Erythroblast (primary cell): Measurements from ENCODE around the gene UPK3A.
A peak's percentile ranks its signal among the peaks of the same experiment; 100 is the strongest.
"Not testable (repeated sequence)": the region's sequence is repeated elsewhere in the genome, so short reads cannot be mapped to it uniquely, and the experiment has no call there.

Experiments used
- DNase-seq, 2 experiments: peaks; one replicate each; lab custom pipeline; 2025; lab: John Stamatoyannopoulos, UW
- GATA1 ChIP-seq: IDR thresholded peaks from 2 replicates; pipeline ENCODE4 v1.6.1; 2011; ENCODE audit warnings: low read depth, mild to moderate bottlenecking, control low read depth, low read length, moderate library complexity
- POLR2A ChIP-seq: IDR thresholded peaks from 2 replicates; pipeline ENCODE4 v1.6.1; 2011; ENCODE audit warnings: mild to moderate bottlenecking, low read length

Gene UPK3A

DNA sequence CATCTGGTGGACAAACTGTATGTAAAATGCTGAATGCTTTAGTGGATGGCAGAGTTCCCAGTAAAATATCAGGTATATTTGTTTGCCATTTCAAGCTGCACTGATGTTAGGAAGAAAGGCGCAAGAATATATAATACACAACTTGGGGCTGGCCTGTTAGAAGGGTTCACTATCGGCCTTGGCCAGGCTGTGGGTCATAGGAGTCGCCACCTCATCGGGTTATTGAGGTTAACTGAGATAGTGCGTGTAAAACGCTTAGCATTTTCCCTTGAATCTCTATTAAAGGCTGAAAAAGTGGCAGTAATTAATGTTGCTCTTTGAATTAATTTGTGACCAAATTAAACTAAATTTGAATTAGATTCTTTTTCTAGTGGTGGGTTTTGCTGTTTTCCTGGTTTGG is 30.0 kb downstream of the UPK3A start:
- peak; percentile 80 to 87 for DNase-seq
- no peak for TF ChIP-seq GATA1
- TF ChIP-seq POLR2A: no peak

DNA sequence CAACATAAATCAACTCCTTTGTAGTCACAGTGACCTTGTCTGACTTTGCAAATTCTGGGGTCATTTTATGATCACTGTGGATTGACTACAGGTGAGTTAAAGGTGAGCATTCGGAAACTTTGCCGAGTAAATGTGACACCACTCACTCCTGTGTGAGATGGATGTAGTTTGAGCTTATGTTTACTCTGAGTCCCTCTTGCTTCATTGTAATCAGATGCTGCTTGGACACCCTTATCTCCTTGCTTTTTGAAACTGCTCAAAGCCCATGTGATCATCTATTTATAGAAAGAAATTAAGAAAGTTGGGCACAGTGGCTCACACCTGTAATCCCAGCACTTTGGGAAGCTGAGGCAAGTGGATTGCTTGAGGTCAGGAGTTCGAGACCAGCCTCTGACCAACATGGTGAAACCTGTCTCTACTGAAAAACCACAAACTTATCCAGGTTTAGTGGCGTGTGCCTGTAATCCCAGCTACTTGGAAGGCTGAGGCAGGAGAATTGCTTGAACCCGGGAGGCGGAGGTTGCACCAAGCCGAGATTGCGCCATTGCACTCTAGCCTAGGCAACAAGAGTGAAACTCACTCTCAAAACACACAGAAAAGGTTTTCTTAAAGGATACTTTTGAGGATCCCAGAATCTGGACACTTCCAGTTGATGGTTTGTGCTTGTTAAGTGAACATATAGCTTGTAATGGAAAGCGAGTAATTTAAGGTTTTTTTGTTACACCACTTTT is 32.2 kb downstream of the UPK3A start:
- no peak for TF ChIP-seq GATA1
- no peak for TF ChIP-seq POLR2A
- peak; percentile 15 to 28 for DNase-seq

DNA sequence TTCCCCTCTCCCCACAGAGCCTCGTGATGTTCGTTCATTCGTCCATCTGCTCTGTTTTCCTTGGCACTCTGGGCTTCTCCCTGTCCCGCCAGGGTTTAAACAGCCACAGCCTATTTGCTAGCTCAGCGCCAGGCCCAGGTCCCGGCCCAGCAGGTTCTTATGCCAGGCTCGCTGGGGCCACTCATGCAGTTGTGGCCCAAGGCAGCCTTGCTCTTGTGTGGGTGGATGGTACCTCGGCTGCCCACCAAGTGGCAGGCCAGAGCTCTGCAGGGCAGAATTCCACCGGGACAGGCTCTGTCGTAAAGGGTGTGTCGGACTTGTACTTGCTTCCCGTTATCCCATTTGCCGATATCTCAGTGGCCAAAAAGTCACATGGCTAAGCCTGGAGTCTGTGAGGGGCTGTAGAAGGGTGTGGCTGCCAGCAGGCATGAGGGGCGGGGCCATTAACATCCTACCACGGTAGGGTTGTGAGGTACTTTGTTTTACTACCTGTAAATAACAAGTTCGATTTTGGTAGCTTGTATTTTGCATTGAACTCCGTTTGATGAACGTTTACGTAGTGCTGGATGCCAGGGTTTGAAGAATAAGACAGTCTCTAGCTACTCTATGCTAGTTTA is 32.9 kb downstream of the UPK3A start:
- no peak for TF ChIP-seq POLR2A
- no peak for TF ChIP-seq GATA1
- peak in 1 of 2 experiments; percentile 38 for DNase-seq

DNA sequence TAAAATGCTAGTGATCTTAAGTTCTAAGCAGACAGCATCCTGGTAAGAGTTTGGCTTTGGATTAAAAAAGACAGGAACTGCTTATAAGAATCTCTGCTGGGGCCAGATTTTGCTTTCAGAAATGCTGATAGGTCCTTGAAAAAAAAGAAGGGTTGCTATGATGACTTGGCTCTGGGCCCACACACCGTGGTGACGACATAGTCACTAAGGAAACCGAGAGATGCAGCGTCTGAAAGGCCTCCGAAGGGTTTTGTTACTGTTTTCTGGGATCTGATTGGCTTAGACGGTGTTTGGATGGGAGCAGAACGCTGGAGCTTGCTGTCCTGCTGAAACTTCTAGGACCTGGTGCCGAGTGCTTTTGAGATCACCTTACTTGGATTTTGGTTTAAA is 33.4 kb downstream of the UPK3A start:
- peak; percentile 66 to 78 for DNase-seq
- TF ChIP-seq POLR2A: no peak
- TF ChIP-seq GATA1: no peak

DNA sequence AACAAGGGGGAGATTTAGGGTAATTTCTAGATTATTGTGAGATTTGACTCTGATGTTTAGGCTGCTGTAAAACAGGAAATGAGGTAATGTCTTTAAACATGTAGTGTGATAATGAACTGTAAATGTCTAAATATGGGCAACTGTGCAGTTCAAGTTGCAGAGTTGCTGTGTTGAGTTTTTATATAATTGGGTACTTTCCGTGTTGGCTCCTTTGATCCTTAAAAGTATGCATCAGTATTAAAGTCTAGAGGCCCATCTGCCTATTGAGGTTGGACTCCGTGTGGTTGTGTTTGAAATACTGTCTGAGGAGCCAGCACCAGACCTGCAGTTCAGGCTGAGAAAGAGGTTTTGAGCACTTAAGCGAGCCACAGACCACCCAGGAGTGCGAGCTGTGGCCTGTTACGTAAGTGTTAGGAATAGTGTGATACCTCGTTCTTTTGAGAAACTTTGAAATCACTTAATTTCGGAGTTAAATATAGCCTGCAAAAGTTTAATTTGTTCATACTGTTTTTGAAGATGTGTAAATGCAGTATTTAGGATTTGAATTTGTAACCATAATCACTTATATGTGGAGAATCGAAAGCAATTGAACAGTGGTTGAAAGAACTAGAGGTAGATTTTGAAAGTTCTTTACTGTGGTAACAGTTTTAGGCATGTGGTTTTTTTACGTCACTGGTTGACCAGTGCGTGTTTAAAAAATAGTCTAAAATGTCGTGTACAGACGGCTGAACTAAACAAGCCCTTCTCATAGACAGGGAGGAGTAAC is 34.0 kb downstream of the UPK3A start:
- TF ChIP-seq POLR2A (no peak), GATA1 (no peak)
- DNase-seq: no peak

DNA sequence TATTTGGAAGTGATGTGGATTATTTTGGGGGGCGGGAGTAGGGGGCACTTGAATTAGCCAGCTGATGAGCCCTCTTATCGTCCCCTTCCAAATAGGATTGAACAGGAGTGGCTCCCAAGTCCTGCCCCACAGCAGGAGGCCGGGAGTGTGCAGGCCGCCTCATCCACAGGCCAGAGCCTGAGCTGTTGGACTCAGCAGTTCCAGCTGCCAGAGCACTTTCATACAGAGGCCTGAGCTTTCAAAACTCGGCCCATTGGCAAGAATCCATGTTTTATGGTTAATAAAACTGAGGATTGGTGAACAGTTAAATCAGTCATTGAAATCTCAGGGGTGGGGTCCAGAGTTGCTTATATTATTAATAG is 34.6 kb downstream of the UPK3A start:
- no peak for DNase-seq
- TF ChIP-seq POLR2A (no peak), GATA1 (no peak)

DNA sequence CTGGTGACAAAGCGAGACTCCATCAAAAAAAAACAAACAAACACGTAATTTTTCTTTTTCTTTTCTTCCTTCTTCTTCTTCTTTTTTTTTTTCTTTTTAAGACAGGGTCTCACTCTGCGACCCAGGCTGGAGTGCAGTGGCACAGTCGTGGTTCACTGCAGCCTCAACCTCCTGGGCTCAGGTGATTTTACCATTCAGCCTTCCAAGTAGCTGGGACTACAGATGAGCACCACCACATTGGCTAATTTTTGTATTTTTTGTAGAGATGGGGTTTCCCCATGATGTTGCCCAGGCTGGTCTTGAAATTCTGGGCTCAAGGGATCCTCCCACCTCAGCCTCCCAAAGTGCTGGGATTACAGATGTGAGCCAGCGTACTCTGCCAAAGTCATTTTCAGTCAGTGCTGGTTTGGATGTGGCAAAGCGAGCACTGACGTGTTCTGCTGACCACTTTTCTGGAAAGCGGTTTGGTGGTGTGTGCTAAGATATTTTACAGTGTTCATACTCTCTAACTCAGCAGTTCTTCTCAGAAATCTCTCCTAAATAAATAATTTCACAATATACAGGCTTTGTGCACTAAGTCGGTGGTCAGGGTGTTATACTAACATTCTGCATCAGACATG is 35.7 kb downstream of the UPK3A start:
- DNase-seq: no peak
- no peak for TF ChIP-seq POLR2A
- TF ChIP-seq GATA1: no peak

DNA sequence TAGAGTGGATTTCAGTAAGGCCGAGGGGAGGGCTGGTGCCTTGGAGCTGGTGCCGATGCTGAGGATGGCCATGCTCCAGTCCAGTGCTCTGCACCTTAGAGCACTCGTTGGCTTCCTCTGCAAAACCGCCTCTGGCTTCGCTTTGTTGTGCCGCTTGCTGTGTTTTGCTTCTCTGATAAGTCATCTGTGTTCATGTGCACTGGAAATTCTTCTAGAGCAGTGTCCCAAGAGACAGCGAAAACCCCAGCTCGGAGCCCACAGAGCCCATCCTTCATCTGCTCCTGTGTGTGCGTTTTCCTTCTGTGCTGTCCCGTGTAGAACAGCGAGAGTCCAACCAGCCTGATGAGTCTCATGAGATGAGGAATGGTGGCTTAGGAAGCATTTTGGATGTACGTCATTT is 37.1 kb downstream of the UPK3A start:
- no peak for DNase-seq
- no peak for TF ChIP-seq GATA1
- no peak for TF ChIP-seq POLR2A

DNA sequence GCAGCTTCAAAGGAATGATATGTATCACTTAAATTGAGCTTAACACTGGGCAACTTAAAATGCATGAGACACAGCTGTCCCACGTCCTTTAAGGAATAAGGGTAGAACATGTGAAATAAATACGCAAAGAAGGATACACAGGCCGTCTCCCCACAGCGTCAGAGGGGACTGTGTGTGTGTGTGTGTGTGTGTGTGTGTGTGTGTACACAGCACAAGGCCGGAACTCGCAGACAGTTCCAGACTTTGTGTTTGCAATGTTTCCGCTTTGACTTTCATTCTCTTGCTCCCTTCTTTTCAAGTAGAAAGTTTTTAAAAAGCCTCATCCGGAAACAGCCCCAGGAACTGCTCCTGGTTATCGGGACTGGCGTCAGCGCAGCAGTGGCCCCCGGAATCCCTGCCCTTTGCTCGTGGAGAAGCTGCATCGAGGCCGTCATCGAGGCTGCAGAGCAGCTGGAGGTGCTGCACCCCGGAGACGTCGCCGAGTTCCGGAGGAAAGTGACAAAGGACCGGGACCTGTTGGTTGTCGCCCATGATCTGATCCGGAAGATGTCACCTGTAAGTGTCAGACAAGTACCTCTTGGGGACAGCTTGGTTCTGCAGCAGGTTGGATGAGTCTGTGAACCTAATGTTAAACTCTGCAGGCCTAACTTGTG is 38.2 kb downstream of the UPK3A start:
- no peak for DNase-seq
- no peak for TF ChIP-seq GATA1
- no peak for TF ChIP-seq POLR2A

DNA sequence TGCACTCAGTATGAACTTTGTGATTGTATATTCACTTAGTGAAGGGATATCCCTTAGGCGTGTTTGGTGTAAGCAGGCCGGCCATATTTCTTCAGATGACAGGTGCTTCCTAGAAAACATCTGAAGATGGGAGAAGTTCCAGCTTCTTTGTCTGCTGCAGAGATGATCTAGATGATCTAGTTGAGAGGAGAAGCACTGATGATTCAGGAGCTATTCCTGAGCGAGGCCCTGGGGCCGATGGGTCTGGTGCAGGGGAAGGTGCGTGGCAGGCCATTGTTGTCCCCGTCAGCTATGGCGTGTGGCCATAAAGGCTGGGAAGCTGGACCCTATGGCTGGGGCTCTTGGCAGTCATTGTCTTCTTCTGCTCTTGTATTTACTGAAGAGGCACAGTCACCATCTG is 38.9 kb downstream of the UPK3A start:
- no peak for DNase-seq

DNA sequence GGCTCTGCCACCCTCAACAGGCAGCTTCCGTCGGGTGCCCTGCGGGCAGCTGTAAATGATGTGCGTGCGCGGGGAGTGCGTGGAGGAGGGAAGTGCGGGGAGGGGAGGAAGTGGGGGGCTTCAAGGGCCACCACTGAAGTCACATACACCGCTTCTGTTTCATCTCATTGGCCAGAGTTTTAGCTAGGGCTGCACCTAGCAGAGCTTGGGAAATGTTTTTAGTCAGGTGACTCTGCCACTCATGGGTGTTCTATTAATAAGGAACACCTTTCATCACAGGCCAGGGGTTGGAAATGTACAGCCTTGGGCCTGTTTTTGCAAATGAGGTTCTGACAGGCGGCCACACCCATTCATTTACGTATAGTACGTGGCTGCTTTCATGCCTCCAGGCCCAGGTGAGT is 39.6 kb downstream of the UPK3A start:
- TF ChIP-seq GATA1 (no peak), POLR2A (no peak)
- DNase-seq: no peak

More for the DNA sequence above, 38.9 kb downstream of the UPK3A start:
- TF ChIP-seq POLR2A (no peak), GATA1 (no peak)

DNA sequence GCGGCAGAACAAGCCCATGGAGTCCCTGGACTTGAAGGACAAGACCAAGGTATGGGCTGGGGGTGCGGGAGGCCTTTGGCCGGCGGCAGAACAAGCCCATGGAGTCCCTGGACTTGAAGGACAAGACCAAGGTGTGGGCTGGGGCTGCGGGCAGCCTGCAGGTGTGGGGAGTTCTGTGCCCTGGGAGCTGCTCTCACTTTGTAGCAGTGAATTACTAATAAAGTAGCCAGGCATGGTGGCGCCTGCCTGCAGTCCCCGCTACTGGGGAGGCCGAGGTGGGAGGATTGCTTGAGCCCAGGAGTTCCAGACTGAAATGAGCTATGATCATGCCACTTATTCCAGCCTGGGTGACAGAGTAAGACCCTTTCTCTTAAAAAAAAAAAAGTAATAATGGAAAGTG is 43.5 kb downstream of the UPK3A start:
- DNase-seq: not testable (repeated sequence)

DNA sequence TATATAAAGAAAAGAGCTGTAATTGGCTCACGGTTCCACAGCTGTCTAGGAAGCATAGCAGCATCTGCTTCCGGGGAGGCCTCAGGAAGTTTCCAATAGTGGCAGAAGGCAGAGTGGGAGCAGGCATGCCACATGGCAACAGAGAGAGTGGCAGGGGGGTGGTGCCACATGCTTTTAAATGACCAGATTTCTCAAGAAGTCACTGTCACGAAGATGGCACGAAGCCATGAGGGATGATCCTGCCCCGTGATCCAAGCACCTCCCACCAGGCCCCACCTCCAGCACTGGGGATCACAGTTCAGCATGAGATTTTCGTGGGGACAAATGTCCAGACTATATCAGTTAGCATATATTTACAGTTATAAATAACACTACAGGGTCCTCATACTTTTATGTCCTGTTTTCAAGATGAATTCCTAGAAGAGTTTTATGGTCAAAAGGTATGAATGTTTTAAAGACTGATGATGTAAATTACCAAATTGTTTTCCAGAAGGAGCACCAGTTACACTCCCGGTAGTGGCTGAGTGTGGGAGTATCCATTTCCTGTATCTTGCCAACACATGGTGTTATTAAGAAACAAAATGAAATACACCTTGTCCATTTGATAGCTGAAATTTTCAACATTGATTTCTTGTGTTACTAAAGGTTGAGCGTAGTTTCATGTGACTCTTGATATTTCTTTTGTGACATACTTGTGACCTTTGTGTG is 44.2 kb downstream of the UPK3A start:
- peak; percentile 60 to 77 for DNase-seq
- TF ChIP-seq GATA1: no peak
- TF ChIP-seq POLR2A: no peak
